Measurements from ENCODE around the gene GHRHR.

GHRHR gene

DNA sequence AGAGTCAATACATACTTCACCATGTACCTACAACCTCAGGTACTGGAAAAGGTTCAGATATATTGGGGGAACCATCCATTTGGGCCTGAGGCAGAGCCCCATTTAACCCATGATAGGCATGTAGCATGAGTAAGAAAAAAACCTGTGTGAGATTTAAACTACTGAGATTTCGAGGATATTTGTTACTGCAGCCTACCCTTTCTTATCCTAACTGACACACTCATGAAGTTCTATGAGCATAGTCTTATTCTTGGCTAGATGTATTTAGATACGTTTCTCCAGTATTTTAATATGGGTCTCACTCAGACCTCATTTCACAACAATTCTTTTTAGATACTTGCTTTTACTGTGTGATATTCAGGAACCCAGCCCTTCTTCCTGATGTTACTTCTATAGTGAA, 39.3 kb downstream of the GHRHR start:
- DNase-seq (ENCODE audit: low read depth, low spot score) = no peak

DNA sequence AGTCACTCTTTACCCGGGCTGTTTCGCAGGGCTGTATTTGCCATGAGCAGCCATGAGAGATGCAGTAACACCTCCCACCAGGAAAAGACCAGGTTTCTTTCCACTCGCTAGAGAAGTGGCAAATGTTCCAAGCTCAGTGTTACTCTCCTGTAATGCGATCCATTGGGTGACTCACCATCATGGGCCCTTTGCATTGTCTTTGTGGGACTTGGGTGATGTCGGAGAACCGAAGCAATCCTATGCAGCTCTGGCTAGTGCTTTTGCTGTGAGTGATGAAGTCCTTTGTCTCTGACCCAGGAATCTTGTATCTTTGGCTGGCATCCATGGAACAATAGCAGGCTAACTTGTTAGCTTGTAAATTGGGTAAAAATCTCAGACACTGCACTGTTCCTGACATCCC, 40.0 kb downstream of the GHRHR start:
- DNase-seq (ENCODE audit: low read depth, low spot score) = no peak

DNA sequence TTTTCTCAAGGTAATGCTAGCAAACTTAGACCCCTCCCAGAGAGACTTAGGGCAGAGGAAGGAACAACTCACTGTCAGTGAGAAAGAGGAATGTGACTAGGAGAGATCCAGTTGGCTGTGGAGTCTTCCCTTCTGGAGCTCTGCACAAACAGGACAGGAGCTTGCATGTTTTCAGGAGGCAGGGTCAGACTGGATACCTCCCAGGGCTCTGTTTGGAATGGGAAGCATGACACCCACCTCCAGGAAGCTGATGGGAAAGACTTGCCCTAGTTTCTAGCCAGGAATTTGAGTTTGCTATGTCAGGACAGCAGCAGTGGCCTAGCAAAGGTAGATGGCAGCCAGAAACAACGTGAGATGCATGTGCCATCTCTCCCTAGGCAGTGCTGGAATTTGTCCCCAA, 40.6 kb downstream of the GHRHR start:
- no peak for DNase-seq (ENCODE audit: low read depth, low spot score)

DNA sequence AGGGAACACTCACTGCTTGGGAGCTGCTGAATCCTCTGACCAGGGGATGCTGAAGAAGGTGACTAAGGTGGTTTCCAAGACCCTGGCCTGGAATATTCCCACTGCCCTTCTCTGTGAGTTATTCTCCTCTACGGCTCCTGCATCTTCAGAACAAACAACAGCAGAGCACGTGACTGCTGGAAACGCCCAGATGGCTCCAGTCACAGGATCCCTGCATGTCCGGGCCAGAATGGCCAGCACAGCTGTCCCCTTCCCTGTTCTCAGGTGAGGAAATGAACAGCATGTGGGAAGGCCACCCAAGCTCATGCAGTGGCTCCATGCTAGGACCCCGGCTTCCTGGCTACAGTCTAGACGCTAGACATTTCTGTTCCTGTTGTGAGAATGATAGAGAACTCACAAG, 43.1 kb downstream of the GHRHR start:
- DNase-seq (ENCODE audit: low read depth, low spot score) = no peak

- DNase-seq (ENCODE audit: low read depth, low spot score) = no peak
Measured at GRCh38 chr7:31007634-31008033, 43.9 kb downstream of the GHRHR start.

- DNase-seq (ENCODE audit: low read depth, low spot score) = no peak
Measured at GRCh38 chr7:31014826-31015225, 51.1 kb downstream of the GHRHR start.

DNA sequence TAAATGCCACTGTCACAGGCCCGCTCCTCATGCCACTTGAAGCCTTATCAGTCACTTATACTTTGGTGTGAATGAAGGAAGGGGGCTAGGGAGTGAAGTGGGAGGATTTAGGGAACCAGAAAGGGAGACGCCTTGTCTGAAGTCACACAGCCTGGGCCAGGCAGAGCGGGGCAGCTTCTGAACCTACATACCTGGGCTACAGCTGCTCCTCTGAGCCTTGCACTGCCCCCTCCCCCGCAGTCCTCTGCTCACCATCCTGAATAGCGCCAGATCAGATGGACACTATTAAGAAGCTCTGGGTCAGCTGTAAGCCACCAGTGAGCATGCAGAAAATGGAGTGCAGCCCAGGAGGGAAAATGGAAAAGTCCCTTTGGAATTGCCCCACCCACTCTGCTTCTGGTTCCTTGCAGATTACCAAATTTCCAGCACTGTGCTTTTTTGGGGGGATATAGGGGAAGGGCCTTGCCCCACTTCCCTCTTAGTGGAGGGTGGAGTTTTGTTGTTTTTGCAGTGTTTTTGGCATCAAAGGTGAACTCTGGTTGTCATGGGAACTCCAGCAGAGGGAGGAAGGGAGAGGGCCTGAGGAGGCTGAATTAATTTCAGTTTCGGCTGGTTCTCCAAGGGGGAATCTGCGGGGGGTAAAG, 53.4 kb downstream of the GHRHR start:
- DNase-seq (ENCODE audit: low read depth, low spot score) = no peak

GRCh38 chr7:31017721-31018120, 54.0 kb downstream of the GHRHR start:
- no peak for DNase-seq (ENCODE audit: low read depth, low spot score)

GRCh38 chr7:31019509-31019908, 55.8 kb downstream of the GHRHR start:
- DNase-seq (ENCODE audit: low read depth, low spot score) = no peak

DNA sequence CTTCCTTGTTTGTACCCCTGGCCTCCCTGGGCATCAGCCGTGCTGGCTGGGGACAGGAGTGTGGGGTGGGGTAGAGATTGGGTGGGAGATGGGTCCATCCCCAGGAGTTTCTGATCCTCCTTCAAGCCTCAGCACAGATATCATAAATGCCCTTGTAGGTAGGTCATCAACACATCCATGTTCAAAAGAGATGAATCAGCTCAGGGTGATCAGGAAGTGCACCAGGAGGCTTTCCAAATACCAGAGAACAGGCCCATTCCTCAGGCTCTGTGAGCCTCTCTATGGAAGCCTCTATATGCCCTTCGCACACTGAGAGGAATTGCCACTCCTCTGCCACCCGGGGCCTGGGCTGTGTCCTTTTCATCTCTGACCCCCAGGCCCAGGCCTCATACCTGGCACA, 56.4 kb downstream of the GHRHR start:
- no peak for DNase-seq (ENCODE audit: low read depth, low spot score)

DNA sequence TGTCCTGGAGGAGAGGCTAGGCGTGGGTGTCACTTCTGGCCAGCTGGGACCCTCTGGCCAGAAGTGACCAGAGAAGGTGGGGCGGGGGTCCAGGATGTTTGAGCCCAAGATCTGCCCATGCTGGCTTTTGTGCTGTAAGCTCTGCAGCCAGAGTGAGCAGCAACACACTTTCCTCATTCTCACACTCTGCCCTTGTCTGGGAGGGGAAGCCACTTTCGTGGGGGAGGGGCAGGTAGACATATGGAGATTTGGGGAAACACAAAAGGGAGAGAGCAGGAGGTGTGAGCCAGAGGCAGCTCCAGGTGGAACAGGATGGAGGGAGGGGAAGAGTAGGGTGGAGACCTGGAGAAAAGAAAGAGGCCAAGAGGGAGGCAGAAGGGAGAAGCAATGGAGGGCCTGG, 56.9 kb downstream of the GHRHR start:
- DNase-seq (ENCODE audit: low read depth, low spot score) = peak; percentile 40

GRCh38 chr7:31022117-31022516, 58.4 kb downstream of the GHRHR start:
- no peak for DNase-seq (ENCODE audit: low read depth, low spot score)

DNA sequence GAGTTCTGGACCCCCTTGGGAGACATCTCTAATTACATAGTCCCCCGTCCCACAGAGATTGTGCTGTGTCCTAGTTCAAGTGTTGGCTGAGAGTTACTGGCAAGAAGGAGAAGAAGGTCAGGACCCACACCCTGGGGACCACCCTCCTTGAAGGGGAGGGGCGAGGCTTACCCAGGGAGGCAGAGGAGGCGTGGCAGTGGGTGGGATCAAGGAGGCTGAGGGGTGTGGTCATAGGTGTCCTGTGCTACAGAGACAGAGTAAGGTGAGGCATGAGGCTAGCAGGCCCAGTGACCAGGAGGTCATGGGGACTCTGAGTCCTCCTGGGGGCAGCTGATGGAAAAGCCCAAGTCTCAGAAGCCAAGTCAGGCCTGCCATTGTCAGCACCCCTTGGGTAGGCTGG, 59.0 kb downstream of the GHRHR start:
- DNase-seq (ENCODE audit: low read depth, low spot score) = no peak

- DNase-seq (ENCODE audit: low read depth, low spot score) = no peak
Measured at GRCh38 chr7:31023877-31024276, 60.1 kb downstream of the GHRHR start.

DNA sequence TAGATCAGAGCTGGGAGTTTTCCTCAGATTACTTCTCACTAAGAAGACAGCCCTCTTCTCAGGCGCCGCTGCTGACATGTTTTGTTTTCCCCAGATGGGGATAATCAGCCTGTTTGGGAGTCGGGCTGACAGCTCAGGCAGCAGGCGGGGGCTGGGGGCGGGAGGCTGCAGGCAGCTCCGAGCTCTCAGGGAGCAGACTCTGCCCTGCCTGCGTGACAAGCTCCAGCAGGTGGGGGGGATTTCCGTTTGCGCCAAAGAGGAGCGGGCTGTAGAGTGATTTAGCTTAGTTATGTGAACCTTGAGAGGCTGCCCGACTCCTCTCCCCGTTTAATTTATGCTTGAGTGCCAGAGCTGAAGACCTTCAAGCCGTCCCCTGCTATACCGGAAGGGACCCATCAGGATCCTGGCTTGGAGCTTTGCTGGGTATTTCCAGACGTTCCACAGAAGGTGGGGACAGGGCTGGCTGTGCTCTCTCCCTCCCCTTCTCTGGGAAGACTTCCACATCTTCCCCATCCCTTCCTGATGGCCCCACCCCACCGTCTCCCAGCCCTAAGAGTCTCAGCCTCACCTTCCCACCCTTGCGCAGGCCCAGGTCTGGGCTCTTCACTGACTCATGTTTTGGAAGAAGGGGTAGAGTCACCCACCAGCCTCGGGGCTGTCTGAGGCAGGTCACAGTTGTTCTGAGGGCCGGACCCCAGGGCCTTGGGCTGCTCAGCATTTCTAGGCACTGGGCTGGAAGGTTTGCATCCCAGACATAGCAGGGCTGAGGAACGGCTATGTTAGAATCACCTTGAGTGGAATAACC, 63.6 kb downstream of the GHRHR start:
- DNase-seq (ENCODE audit: low read depth, low spot score) = no peak

GRCh38 chr7:31028006-31028405, 64.3 kb downstream of the GHRHR start:
- DNase-seq (ENCODE audit: low read depth, low spot score) = no peak

DNA sequence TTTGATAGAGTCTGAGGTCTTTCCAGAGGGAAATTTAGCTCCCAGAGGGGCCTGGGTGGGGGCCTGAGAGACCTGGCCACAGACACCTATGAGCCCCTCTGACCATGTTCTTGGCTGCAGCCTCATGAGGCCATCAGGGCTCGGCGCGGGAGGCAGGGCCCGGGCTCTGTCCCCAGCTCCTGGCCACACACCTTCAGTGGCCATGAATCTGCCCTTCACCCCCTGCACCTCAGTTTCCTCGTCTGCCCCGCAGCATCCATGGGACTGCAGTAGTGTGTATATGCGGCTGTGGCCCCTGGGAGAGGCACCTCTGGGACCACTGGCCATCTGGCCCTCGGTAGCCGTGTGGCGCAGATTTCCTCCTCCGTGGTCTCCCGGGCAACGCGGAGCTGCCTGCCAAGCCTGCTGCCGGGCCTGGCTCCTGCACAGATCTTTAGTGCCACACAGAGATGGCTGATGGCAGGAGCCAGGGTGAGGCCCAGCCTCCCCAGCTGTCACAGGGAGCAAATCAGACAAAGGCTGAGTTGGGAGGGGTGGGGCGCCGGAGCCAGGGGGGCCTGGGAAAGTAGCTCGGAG, 64.8 kb downstream of the GHRHR start:
- no peak for DNase-seq (ENCODE audit: low read depth, low spot score)
